ENCODE data around the gene MRGPRD.

DNA sequence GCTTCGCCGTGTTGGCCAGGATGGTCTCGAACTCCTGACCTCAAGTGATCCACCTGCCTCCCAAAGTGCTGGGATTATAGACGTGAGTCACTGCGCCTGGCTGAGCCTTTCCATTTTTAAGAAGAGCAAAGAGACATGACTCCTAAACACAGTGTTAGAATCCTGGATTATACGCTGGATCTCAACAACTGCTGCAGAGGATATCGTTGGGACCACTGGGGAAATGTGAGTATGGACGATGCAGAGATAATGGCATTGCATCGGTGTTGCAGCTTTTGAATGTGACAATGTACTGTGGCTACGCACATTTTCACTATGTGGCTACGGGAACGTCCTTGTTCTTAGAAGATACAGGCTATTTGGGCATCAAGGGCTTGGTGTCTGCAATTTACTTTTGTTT lies 26.0 kb upstream of the MRGPRD start:
- TF ChIP-seq, protein P1, sequence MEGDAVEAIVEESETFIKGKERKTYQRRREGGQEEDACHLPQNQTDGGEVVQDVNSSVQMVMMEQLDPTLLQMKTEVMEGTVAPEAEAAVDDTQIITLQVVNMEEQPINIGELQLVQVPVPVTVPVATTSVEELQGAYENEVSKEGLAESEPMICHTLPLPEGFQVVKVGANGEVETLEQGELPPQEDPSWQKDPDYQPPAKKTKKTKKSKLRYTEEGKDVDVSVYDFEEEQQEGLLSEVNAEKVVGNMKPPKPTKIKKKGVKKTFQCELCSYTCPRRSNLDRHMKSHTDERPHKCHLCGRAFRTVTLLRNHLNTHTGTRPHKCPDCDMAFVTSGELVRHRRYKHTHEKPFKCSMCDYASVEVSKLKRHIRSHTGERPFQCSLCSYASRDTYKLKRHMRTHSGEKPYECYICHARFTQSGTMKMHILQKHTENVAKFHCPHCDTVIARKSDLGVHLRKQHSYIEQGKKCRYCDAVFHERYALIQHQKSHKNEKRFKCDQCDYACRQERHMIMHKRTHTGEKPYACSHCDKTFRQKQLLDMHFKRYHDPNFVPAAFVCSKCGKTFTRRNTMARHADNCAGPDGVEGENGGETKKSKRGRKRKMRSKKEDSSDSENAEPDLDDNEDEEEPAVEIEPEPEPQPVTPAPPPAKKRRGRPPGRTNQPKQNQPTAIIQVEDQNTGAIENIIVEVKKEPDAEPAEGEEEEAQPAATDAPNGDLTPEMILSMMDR (conservative IDR thresholded peaks at IDR 0.05; ENCODE audit: low read length) = no peak
- TF ChIP-seq EZH2phosphoT487 (IDR thresholded peaks at IDR 0.05; ENCODE audit: borderline replicate concordance) = no peak

All from Loucy (cell line).